Astrocyte (in vitro differentiated cells and primary cell): ENCODE measurements around the gene GLYAT. TPM values are rescaled to one million over a fixed set of nuclear protein-coding genes. Genes with fewer than 3 reads are reported as not detected.

Experiments
- DNase-seq: peaks from one replicate; pipeline ENCODE4 v3.0.0-alpha.2; 2010; ENCODE audit warnings: low read depth
- FAIRE-seq: peaks from 2 replicates; lab custom pipeline; 2011; peaks lifted over from hg19 to GRCh38; lab: Jason Lieb, UNC
- H2AFZ ChIP-seq: 2 replicates; pipeline ENCODE4 v1.6.0; 2012; ENCODE audit warnings: low read depth, low read length, inconsistent platforms
- H3K27ac ChIP-seq: 2 replicates; pipeline ENCODE4 v1.5.1; 2011; ENCODE audit warnings: low read depth, low read length, inconsistent platforms
- H3K27me3 ChIP-seq: 2 replicates; pipeline ENCODE4 v1.6.0; 2011; ENCODE audit warnings: low read length, inconsistent platforms; ENCODE audit not compliant: insufficient read depth
- H3K36me3 ChIP-seq: 2 replicates; pipeline ENCODE4 v1.5.1; 2011; ENCODE audit warnings: low read length, inconsistent platforms; ENCODE audit not compliant: insufficient read depth
- H3K4me1 ChIP-seq: 2 replicates; pipeline ENCODE4 v1.5.1; 2011; ENCODE audit warnings: low read length, inconsistent platforms; ENCODE audit not compliant: insufficient read depth
- H3K4me2 ChIP-seq: 2 replicates; pipeline ENCODE4 v1.6.0; 2012; ENCODE audit warnings: low read length, inconsistent platforms
- H3K4me3 ChIP-seq: 2 replicates; pipeline ENCODE4 v1.5.1; 2011; ENCODE audit warnings: low read depth, mild to moderate bottlenecking, low read length, inconsistent platforms; ENCODE audit not compliant: insufficient read depth
- H3K79me2 ChIP-seq: 2 replicates; pipeline ENCODE4 v1.6.0; 2012; ENCODE audit warnings: mild to moderate bottlenecking, low read length, inconsistent platforms; ENCODE audit not compliant: insufficient read depth
- H3K9ac ChIP-seq: 2 replicates; pipeline ENCODE4 v1.6.0; 2012; ENCODE audit warnings: mild to moderate bottlenecking, low read length, inconsistent platforms
- H3K9me3 ChIP-seq: 2 replicates; pipeline ENCODE4 v1.5.1; 2012; ENCODE audit warnings: low read depth, mild to moderate bottlenecking, low read length, inconsistent platforms; ENCODE audit not compliant: insufficient read depth
- H4K20me1 ChIP-seq: 2 replicates; pipeline ENCODE4 v1.6.0; 2012; ENCODE audit warnings: low read length, inconsistent platforms; ENCODE audit not compliant: insufficient read depth
- H3K27ac Mint-ChIP-seq: one replicate; pipeline ENCODE4 v1.8.0; 2021; ENCODE audit warnings: mild to moderate bottlenecking, mixed read lengths; ENCODE audit not compliant: unreplicated experiment
- H3K27me3 Mint-ChIP-seq: one replicate; pipeline ENCODE4 v1.8.0; 2021; ENCODE audit warnings: low read depth, mixed read lengths; ENCODE audit not compliant: unreplicated experiment
- H3K36me3 Mint-ChIP-seq: one replicate; pipeline ENCODE4 v1.8.0; 2021; ENCODE audit warnings: low read depth, mixed read lengths; ENCODE audit not compliant: unreplicated experiment
- H3K4me1 Mint-ChIP-seq: one replicate; pipeline ENCODE4 v1.8.0; 2021; ENCODE audit warnings: low read depth, mixed read lengths; ENCODE audit not compliant: unreplicated experiment
- H3K4me3 Mint-ChIP-seq: one replicate; pipeline ENCODE4 v1.8.0; 2021; ENCODE audit warnings: mild to moderate bottlenecking, moderate library complexity, mixed read lengths; ENCODE audit not compliant: unreplicated experiment
- H3K9me3 Mint-ChIP-seq: one replicate; pipeline ENCODE4 v1.8.0; 2021; ENCODE audit warnings: mild to moderate bottlenecking, mixed read lengths; ENCODE audit not compliant: unreplicated experiment
- CTCF ChIP-seq: IDR thresholded peaks from 2 replicates; pipeline ENCODE4 v1.5.1; 2011; ENCODE audit warnings: low read depth, mild to moderate bottlenecking, inconsistent platforms, low read length, moderate library complexity; ENCODE audit not compliant: insufficient read depth
- EZH2 ChIP-seq: IDR thresholded peaks from 2 replicates; pipeline ENCODE4 v1.6.1; 2012; ENCODE audit warnings: mild to moderate bottlenecking, low read length, inconsistent platforms; ENCODE audit not compliant: insufficient read depth
- total RNA-seq: library from RNA; stranded (reverse); gene quantifications from 2 replicates; pipeline ENCODE4 v1.2.1, GENCODE V29; 2021

The GLYAT gene
- total RNA-seq, 1 donor from 2014 or later: not detected

- FAIRE-seq: no peak
- H3K36me3 ChIP-seq: no peaks in the 10 kb centered on the region
- no peak overlapping the region for H3K4me3 Mint-ChIP-seq
- no peaks in the 10 kb centered on the region for H4K20me1 ChIP-seq
- H3K27ac ChIP-seq: no peak overlapping the region
- H3K4me3 ChIP-seq: no peak overlapping the region
- no peaks in the 10 kb centered on the region for H3K9me3 ChIP-seq
- no peak overlapping the region for H3K27ac Mint-ChIP-seq
- no peak overlapping the region for H3K4me2 ChIP-seq
- TF ChIP-seq EZH2 (no peak), CTCF (no peak)
- no peaks in the 10 kb centered on the region for H3K4me1 ChIP-seq
- H2AFZ ChIP-seq: no peak overlapping the region
- peaks cover 2% of the 10 kb centered on the region for H3K27me3 ChIP-seq
- H3K9ac ChIP-seq: no peak overlapping the region
- peaks cover under 1% of the 10 kb centered on the region for H3K27me3 Mint-ChIP-seq
- H3K9me3 Mint-ChIP-seq: no peaks in the 10 kb centered on the region
- no peaks in the 10 kb centered on the region for H3K36me3 Mint-ChIP-seq
- no peaks in the 10 kb centered on the region for H3K4me1 Mint-ChIP-seq
- H3K79me2 ChIP-seq: no peaks in the 10 kb centered on the region
- no peak for DNase-seq
Measured at GRCh38 chr11:58671983-58672633, 59.6 kb downstream of the GLYAT start.

GRCh38 chr11:58659910-58660570, 71.7 kb downstream of the GLYAT start:
- H3K27me3 ChIP-seq: peaks cover 4% of the 10 kb centered on the region
- H3K4me2 ChIP-seq: no peak overlapping the region
- H3K9ac ChIP-seq: no peak overlapping the region
- H3K9me3 ChIP-seq: no peaks in the 10 kb centered on the region
- DNase-seq (no peak), FAIRE-seq (no peak)
- H3K27ac ChIP-seq: no peak overlapping the region
- Mint-ChIP-seq H3K9me3 (no peaks in the 10 kb centered on the region), H3K27me3 (peaks cover 9% of the 10 kb centered on the region), H3K27ac (no peak overlapping the region), H3K4me3 (no peak overlapping the region), H3K36me3 (no peaks in the 10 kb centered on the region), H3K4me1 (no peaks in the 10 kb centered on the region)
- H3K4me3 ChIP-seq: no peak overlapping the region
- TF ChIP-seq CTCF: no peak
- TF ChIP-seq EZH2: no peak
- H3K4me1 ChIP-seq: no peaks in the 10 kb centered on the region
- H3K36me3 ChIP-seq: no peaks in the 10 kb centered on the region
- H2AFZ ChIP-seq: no peak overlapping the region
- H3K79me2 ChIP-seq: no peaks in the 10 kb centered on the region
- no peaks in the 10 kb centered on the region for H4K20me1 ChIP-seq

- no peak overlapping the region for H3K4me3 ChIP-seq
- H3K4me1 Mint-ChIP-seq: no peaks in the 10 kb centered on the region
- no peak for FAIRE-seq
Measured at GRCh38 chr11:58659404-58659803, 72.3 kb downstream of the GLYAT start.

More at GRCh38 chr11:58659404-58659803, 72.3 kb downstream of the GLYAT start:
- TF ChIP-seq CTCF (no peak), EZH2 (no peak)
- H3K4me3 Mint-ChIP-seq: no peak overlapping the region
- no peaks in the 10 kb centered on the region for H3K79me2 ChIP-seq
- H4K20me1 ChIP-seq: no peaks in the 10 kb centered on the region
- no peak overlapping the region for H3K9ac ChIP-seq
- H3K27me3 Mint-ChIP-seq: peaks cover 10% of the 10 kb centered on the region
- H3K27me3 ChIP-seq: peaks cover 4% of the 10 kb centered on the region
- H3K36me3 Mint-ChIP-seq: no peaks in the 10 kb centered on the region
- H3K4me2 ChIP-seq: no peak overlapping the region
- DNase-seq: no peak
- no peaks in the 10 kb centered on the region for H3K4me1 ChIP-seq
- no peak overlapping the region for H2AFZ ChIP-seq
- H3K27ac Mint-ChIP-seq: no peak overlapping the region
- no peaks in the 10 kb centered on the region for H3K9me3 ChIP-seq
- H3K27ac ChIP-seq: no peak overlapping the region
- H3K9me3 Mint-ChIP-seq: no peaks in the 10 kb centered on the region
- no peaks in the 10 kb centered on the region for H3K36me3 ChIP-seq
